Measurements from ENCODE around the gene ASPA.

ASPA gene

GRCh38 chr17:3546521-3546920 is 70.7 kb downstream of the ASPA start:
- no peak overlapping the region for H3K27ac ChIP-seq
- TF ChIP-seq ZFX (IDR thresholded peaks at IDR 0.05) (no peak), CTCF (conservative IDR thresholded peaks at IDR 0.05) (no peak)

GRCh38 chr17:3546997-3547396 is 71.2 kb downstream of the ASPA start:
- TF ChIP-seq CTCF (conservative IDR thresholded peaks at IDR 0.05) (no peak), ZFX (IDR thresholded peaks at IDR 0.05) (no peak)
- H3K27ac ChIP-seq = no peak overlapping the region

- TF ChIP-seq ZFX (IDR thresholded peaks at IDR 0.05) = no peak
- TF ChIP-seq CTCF (conservative IDR thresholded peaks at IDR 0.05) = no peak
- H3K27ac ChIP-seq = no peak overlapping the region
Observed at GRCh38 chr17:3547628-3548027, 71.8 kb downstream of the ASPA start.

GRCh38 chr17:3549610-3550162 is 73.9 kb downstream of the ASPA start:
- TF ChIP-seq CTCF (conservative IDR thresholded peaks at IDR 0.05) (no peak), ZFX (IDR thresholded peaks at IDR 0.05) (no peak)
- H3K27ac ChIP-seq = no peak overlapping the region

GRCh38 chr17:3551189-3551588 is 75.4 kb downstream of the ASPA start:
- no peak for TF ChIP-seq CTCF (conservative IDR thresholded peaks at IDR 0.05)
- no peak overlapping the region for H3K27ac ChIP-seq

- H3K27ac ChIP-seq = no peak overlapping the region
- no peak for TF ChIP-seq CTCF (conservative IDR thresholded peaks at IDR 0.05)
- no peak for TF ChIP-seq ZFX (IDR thresholded peaks at IDR 0.05)
Observed at GRCh38 chr17:3552916-3553315, 77.1 kb downstream of the ASPA start.
